HepG2 (cell line): ENCODE results near the gene APOD. TPM values are rescaled to one million over a fixed set of nuclear protein-coding genes. Genes with fewer than 3 reads are reported as not detected.

Experiments
- ATAC-seq: fragments of 200-7000 bp; cut with Tn5 transposase; 3 replicates; pipeline ENCODE4 v1.9.1; 2020; ENCODE audit warnings: mild to moderate bottlenecking, moderate library complexity
- BruUV-seq: library from RNA; stranded (reverse); fragments of 400-500 nt; replicated peaks from 2 replicates; lab custom pipeline; 2021; lab: Mats Ljungman, UMichigan
- CTCF ChIA-PET: fragments of 300-600 bp; formaldehyde crosslinking; extraction: SDS; loops from one replicate; lab custom pipeline; 2021; ENCODE audit warnings: low total read pairs, inconsistent platforms, low intra/inter-chr PET ratio; lab: Yijun Ruan, JAX
- POLR2A ChIA-PET: fragments of 350-600 bp; sonication (Branson Sonifier 250); formaldehyde crosslinking; loops from one replicate; lab custom pipeline; 2020; ENCODE audit warnings: antibody characterized with exemption, inconsistent platforms; lab: Yijun Ruan, JAX
- DNase-seq: peaks from one replicate; pipeline ENCODE4 v3.0.0-alpha.2; 2015; ENCODE audit warnings: low spot score
- FAIRE-seq: peaks from 3 replicates; lab custom pipeline; 2011; peaks lifted over from hg19 to GRCh38; lab: Jason Lieb, UNC
- H2AFZ ChIP-seq: one replicate; pipeline ENCODE4 v1.6.1; 2011; ENCODE audit warnings: low read length, inconsistent platforms
- H3K27ac ChIP-seq: fragments of 300-600 bp; 3 replicates; pipeline ENCODE4 v1.8.0; 2011; ENCODE audit warnings: mixed run types, mild to moderate bottlenecking, mixed read lengths, low read length, inconsistent platforms; ENCODE audit not compliant: insufficient read depth; ENCODE audit errors: extremely low read length
- H3K27me3 ChIP-seq, 2 experiments: fragments of 200-600 bp in 1 of 2; 2 replicates in 1 of 2; 3 replicates in 1 of 2; pipeline versions ENCODE4 v1.6.0 to v1.8.0; 2011; ENCODE audit warnings: low read length in 2 of 2, mild to moderate bottlenecking in 2 of 2, moderate library complexity in 2 of 2, inconsistent platforms in 1 of 2; ENCODE audit not compliant: insufficient read depth in 2 of 2, control insufficient read depth in 1 of 2
- H3K36me3 ChIP-seq, 2 experiments: fragments of 200-600 bp in 1 of 2; replicated peaks in 1 of 2; 2 replicates in 1 of 2; 3 replicates in 1 of 2; pipeline versions ENCODE4 v1.5.1 to v1.8.0; 2011; ENCODE audit warnings: low read length in 2 of 2, inconsistent platforms in 1 of 2; ENCODE audit not compliant: insufficient read depth in 2 of 2, control insufficient read depth in 1 of 2
- H3K4me1 ChIP-seq: 2 replicates; pipeline ENCODE4 v1.5.1; 2012; ENCODE audit warnings: low read length, inconsistent platforms; ENCODE audit not compliant: insufficient read depth
- H3K4me2 ChIP-seq: 2 replicates; pipeline ENCODE4 v1.6.0; 2011; ENCODE audit warnings: low read depth, low read length, inconsistent platforms
- H3K4me3 ChIP-seq, 3 experiments: fragments of 200-600 bp in 1 of 3; sonication (generic), shearing (Covaris generic) in 1 of 3; replicated peaks in 1 of 3; 2 replicates each; pipeline ENCODE4 v1.5.1; 2011 to 2016; ENCODE audit warnings: low read length in 3 of 3, inconsistent platforms in 2 of 3, low read depth in 2 of 3, mild to moderate bottlenecking in 2 of 3, control low read depth in 1 of 3, mixed read lengths in 1 of 3; ENCODE audit not compliant: insufficient read depth in 1 of 3
- H3K79me2 ChIP-seq: one replicate; pipeline ENCODE4 v1.6.1; 2011; ENCODE audit warnings: low read length, inconsistent platforms; ENCODE audit not compliant: insufficient read depth
- H3K9ac ChIP-seq: 2 replicates; pipeline ENCODE4 v1.6.0; 2011; ENCODE audit warnings: mild to moderate bottlenecking, low read depth, low read length, inconsistent platforms; ENCODE audit not compliant: insufficient read depth
- H3K9me3 ChIP-seq: 2 replicates; pipeline ENCODE4 v1.5.1; 2012; ENCODE audit warnings: mild to moderate bottlenecking, low read length
- H4K20me1 ChIP-seq: 2 replicates; pipeline ENCODE4 v1.6.0; 2011; ENCODE audit warnings: inconsistent platforms, mild to moderate bottlenecking, low read length, moderate library complexity; ENCODE audit not compliant: insufficient read depth
- FOXJ3 ChIP-seq: sonication (generic); formaldehyde crosslinking; IDR thresholded peaks from 2 replicates; pipeline ENCODE4 v1.4.0; 2020; ENCODE audit warnings: missing genetic modification reagents, mild to moderate bottlenecking, borderline replicate concordance
- MAFG ChIP-seq: sonication (generic); formaldehyde crosslinking; IDR thresholded peaks from 2 replicates; pipeline ENCODE4 v1.5.1; 2020; ENCODE audit warnings: mild to moderate bottlenecking, missing genetic modification reagents
- NFKBIZ ChIP-seq: IDR thresholded peaks from 2 replicates; pipeline ENCODE4 v1.6.1; 2018; ENCODE audit warnings: missing genetic modification reagents, missing compliant biosample characterization
- REXO4 ChIP-seq: sonication (generic); formaldehyde crosslinking; IDR thresholded peaks from 2 replicates; pipeline ENCODE4 v1.8.0; 2022; ENCODE audit warnings: missing genetic modification reagents, mild to moderate bottlenecking, borderline replicate concordance
- SMAD9 ChIP-seq: sonication (generic); formaldehyde crosslinking; IDR thresholded peaks from 2 replicates; pipeline ENCODE4 v1.5.1; 2020; ENCODE audit warnings: mild to moderate bottlenecking, missing genetic modification reagents
- SYNCRIP ChIP-seq: fragments of 200-400 bp; formaldehyde crosslinking; IDR thresholded peaks from 2 replicates; pipeline ENCODE4 v1.6.1; 2018; ENCODE audit warnings: mild to moderate bottlenecking, low read depth, low read length; ENCODE audit not compliant: insufficient read depth
- ZNF850 ChIP-seq: sonication (generic); formaldehyde crosslinking; conservative IDR thresholded peaks from 2 replicates; pipeline ENCODE4 v1.9.0; 2021; ENCODE audit warnings: mild to moderate bottlenecking, missing genetic modification reagents
- WGBS: methylation state at CpG from one replicate; pipeline ENCODE4 v1.1.6; 2017; ENCODE audit warnings: low lambda C conversion rate; 5-methylcytosine and 5-hydroxymethylcytosine counted together
- in situ Hi-C: cut with HindIII; loops from 2 replicates; pipeline ENCODE4 v1.10.0; 2017; ENCODE audit warnings: low pct_unique_long_range_greater_than_20kb; ENCODE audit not compliant: extremely low pct_ligation_motif_present
- intact Hi-C: fragments of 100-400 bp; cut with micrococcal nuclease; formaldehyde crosslinking; loops from one replicate; pipeline ENCODE4 v1.10.0; 2022; ENCODE audit not compliant: unreplicated experiment
- polyA plus RNA-seq, 8 experiments: library from polyadenylated mRNA; depleted of rRNA in 3 of 8; stranded (reverse) in 7 of 8; unstranded in 1 of 8; fragments of >200 nt; fragmentation: Illumina TruSeq in 4 of 8; extraction: Trizol in 4 of 8; gene quantifications; 2 replicates each; pipeline versions ENCODE4 v1.2.1 to v1.2.3, GENCODE V29; 2011 to 2016; ENCODE audit warnings: low read depth in 4 of 8, missing spikeins in 1 of 8, mixed read lengths in 1 of 8; ENCODE audit not compliant: insufficient read depth in 1 of 8
- total RNA-seq, 5 experiments: library from RNA; depleted of rRNA; stranded (reverse); fragments of >200 nt; fragmentation: Illumina TruSeq; extraction: Trizol; gene quantifications; 2 replicates each; pipeline ENCODE4 v1.2.3, GENCODE V29; 2016; ENCODE audit warnings: low read depth in 1 of 5
- TF ChIP-seq, protein P1 (sequence below): sonication (generic); formaldehyde crosslinking; IDR thresholded peaks from 2 replicates; pipeline ENCODE4 v1.4.0; 2020; ENCODE audit warnings: missing genetic modification reagents, mild to moderate bottlenecking, borderline replicate concordance
- TF ChIP-seq, protein P2 (sequence below): sonication (generic); formaldehyde crosslinking; IDR thresholded peaks from 2 replicates; pipeline ENCODE4 v1.4.0; 2020; ENCODE audit warnings: missing genetic modification reagents

Gene APOD
- total and polyA plus RNA-seq, 2 of the 13 experiments (the other 11 are each of a cell fraction or from before 2014, with no cell fraction given), result not detected

DNA sequence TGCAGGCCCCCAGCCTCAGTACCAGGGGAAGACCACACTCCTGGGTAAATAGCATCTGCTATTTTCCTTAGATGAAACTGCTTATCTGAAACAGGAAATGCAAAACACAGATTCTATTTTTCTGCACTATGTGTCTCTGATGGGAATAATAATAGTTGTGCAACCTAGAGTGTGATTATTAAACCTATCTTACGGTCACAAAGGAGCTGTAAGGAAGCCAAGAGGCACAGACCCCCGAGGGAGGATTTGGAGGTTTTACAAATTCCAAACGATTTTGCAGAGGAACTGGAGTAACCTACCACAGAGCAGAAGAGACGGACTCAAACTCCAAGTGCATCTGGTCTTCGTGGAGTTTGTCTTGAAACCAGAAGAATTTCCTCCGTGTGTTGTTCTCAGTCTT is 14.1 kb upstream of the APOD start (continued):
- TF ChIP-seq, protein P1, sequence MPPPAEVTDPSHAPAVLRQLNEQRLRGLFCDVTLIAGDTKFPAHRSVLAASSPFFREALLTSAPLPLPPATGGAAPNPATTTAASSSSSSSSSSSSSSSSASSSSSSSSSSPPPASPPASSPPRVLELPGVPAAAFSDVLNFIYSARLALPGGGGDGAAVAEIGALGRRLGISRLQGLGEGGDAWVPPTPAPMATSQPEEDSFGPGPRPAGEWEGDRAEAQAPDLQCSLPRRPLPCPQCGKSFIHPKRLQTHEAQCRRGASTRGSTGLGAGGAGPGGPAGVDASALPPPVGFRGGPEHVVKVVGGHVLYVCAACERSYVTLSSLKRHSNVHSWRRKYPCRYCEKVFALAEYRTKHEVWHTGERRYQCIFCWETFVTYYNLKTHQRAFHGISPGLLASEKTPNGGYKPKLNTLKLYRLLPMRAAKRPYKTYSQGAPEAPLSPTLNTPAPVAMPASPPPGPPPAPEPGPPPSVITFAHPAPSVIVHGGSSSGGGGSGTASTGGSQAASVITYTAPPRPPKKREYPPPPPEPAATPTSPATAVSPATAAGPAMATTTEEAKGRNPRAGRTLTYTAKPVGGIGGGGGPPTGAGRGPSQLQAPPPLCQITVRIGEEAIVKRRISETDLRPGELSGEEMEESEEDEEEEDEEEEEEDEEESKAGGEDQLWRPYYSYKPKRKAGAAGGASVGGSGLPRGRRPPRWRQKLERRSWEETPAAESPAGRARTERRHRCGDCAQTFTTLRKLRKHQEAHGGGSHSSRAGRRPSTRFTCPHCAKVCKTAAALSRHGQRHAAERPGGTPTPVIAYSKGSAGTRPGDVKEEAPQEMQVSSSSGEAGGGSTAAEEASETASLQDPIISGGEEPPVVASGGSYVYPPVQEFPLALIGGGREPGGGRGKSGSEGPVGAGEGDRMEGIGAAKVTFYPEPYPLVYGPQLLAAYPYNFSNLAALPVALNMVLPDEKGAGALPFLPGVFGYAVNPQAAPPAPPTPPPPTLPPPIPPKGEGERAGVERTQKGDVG, result no peak
- no peak for TF ChIP-seq REXO4

DNA sequence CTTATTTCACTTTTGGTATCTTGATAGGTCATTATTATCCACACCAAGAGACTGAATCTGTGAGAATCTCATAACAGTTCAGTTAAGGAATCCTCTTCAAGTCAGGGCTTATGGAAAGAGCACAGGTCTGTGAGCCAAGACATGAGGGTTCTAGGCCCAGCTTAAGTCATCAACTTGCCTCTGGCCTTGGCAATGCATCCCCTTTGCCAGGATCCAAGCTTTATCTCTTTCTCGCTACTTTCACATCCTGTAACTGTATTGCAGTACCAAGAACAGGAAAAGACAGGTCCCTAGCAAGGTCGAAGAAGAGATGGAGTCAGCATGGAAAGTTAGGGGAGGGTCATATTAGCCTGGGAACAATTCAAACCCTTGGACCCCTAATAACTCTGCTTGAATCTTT is 13.5 kb upstream of the APOD start:
- Histone ChIP-seq H3K36me3 (no peaks in the 10 kb centered on the region), H3K9ac (no peak overlapping the region), H3K4me2 (no peak overlapping the region)
- POLR2A ChIA-PET, result no interaction called here
- in situ Hi-C loops, result no loop called here
- no peak for FAIRE-seq
- TF ChIP-seq ZNF850 (CRISPR knock-in tag) (no peak), SYNCRIP (no peak), FOXJ3 (CRISPR knock-in tag) (no peak), SMAD9 (CRISPR knock-in tag) (no peak), NFKBIZ (CRISPR knock-in tag) (no peak), MAFG (CRISPR knock-in tag) (no peak)
- TF ChIP-seq, protein P2, sequence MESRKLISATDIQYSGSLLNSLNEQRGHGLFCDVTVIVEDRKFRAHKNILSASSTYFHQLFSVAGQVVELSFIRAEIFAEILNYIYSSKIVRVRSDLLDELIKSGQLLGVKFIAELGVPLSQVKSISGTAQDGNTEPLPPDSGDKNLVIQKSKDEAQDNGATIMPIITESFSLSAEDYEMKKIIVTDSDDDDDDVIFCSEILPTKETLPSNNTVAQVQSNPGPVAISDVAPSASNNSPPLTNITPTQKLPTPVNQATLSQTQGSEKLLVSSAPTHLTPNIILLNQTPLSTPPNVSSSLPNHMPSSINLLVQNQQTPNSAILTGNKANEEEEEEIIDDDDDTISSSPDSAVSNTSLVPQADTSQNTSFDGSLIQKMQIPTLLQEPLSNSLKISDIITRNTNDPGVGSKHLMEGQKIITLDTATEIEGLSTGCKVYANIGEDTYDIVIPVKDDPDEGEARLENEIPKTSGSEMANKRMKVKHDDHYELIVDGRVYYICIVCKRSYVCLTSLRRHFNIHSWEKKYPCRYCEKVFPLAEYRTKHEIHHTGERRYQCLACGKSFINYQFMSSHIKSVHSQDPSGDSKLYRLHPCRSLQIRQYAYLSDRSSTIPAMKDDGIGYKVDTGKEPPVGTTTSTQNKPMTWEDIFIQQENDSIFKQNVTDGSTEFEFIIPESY (CRISPR knock-in tag), result no peak
- TF ChIP-seq, all 625 proteins: peak for 0
- CTCF ChIA-PET, result no interaction called here
- ATAC-seq, result no peak
- Histone ChIP-seq H3K79me2 (no peaks in the 10 kb centered on the region), H3K27ac (no peak overlapping the region), H4K20me1 (no peaks in the 10 kb centered on the region), H3K27me3 (peaks cover 0 to 4% of the 10 kb centered on the region in 2 experiments; a peak in 1 of 5 replicates), H3K9me3 (no peaks in the 10 kb centered on the region), H2AFZ (no peak overlapping the region), H3K4me1 (peaks cover 2% of the 10 kb centered on the region), H3K4me3 (no peak overlapping the region)
- no TSS peak for BruUV-seq
- intact Hi-C loops, result no loop called here
- no peak for DNase-seq
- 0% methylated on average over 2 of the region's 2 CpGs for WGBS
